DLD1 (cell line): ENCODE data around the gene SLC51B.

Experiments used
- in situ Hi-C: cut with HindIII; loops from 2 replicates; pipeline ENCODE4 v1.10.0; 2017; ENCODE audit warnings: low sequenced_read_pairs

SLC51B gene

GRCh38 chr15:65062726-65063125 is 17.5 kb downstream of the SLC51B start:
- in situ Hi-C loops, result no loop called here

DNA sequence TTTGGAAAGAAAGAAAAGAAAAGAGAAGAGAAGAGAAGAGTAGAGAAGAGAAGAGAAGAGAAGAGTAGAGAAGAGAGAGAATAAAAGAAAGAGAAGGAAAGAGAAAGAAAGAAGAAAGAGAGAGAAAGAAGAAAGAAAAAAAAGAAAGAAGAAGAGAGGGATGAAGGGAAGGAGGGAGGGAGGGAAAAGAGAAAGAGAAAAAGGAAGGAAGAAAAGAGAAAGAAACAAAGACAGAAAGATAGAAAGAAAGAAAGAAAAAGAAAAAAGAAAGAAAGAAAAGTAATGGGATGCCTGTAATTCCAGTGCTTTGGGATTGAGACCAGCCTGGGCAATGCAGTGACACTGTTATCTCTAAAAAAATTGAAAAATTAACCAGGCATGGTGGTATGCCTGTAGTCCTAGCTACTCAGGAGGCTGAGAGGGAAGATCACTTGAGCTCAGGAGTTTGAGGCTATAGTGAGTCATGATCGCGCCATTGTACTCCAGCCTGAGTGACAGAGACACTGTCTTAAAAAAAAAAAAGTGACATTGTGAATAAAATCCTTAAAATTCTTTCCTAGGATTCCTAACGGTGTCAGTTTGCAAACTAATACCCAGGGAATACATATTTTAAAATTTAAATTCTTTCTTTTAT is 20.9 kb downstream of the SLC51B start:
- in situ Hi-C loops, result no loop called here

DNA sequence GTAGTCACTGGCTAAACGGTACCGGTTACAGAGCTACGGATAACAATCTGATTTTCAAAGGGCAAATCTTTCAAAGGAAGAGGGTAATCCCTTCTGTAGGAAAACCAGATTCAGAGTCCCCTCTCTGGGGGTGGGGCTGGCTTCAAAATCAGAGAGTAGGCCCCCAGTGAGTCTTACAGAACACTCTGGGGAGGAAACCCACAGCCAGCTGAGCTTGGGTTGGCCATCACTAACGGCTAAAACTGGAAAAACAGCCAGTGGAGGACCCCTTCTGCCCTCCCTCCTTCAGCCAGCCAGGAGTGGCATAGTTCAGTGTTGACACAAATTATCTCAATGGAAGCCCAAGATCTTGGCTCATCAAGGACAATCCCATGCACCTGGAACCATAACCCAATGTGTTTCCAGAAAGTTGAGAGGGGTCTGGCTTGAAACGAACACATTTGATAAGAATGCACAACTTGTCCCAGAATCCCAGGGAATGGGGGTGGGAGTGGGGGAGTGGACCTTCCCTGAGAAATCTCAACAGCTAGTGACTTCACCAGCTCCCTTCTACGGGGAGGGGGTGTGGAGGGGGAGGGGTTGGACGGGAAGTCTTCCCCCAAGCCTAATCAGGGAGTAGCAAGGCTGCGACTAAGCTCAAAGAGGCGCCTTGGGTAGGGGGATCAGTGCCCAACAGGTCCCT is 21.6 kb downstream of the SLC51B start:
- in situ Hi-C loops, result no loop called here

DNA sequence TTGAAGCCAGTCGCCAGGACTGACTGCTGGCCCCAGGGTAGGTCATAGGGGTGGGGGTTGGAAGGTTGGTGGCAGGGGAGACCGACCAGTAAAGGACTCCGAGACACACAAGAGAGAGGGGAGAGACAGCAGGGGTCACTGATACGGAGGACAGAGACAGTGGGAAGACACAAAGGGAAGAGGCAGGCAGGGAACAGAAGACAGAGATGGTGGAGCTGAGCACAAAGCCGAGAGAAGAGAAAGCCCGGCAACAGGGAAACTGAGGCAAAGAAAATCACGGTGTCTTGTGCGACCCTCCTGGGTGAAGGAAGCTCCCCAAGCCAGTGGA is 22.1 kb downstream of the SLC51B start:
- in situ Hi-C loops, result no loop called here

- in situ Hi-C loops, result no loop called here
Observed at GRCh38 chr15:65067645-65068402, 22.6 kb downstream of the SLC51B start, which contains the start of gene RASL12. RASL12 (minus strand) TSS chr15:65067991; CDS start chr15:65067835, 156 bp downstream.

DNA sequence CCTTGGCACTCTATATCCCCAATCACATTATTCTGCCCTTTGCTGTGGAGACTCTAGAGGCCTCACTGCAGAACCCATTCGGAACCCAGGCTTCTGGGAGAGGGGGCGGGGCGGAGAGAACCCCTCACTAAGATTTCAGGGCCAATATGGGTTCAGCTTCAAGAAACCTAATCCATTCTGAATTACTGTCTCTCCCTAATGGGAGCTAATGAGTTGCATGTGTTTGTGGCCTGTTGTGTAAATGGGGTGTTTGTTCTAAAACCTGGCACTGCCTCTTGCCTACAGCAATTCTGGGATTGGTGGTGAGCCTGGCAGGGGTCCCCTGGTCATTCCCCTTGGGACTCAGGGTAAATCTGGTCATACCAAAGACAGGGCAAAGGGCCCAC is 23.2 kb downstream of the SLC51B start:
- in situ Hi-C loops, result no loop called here

DNA sequence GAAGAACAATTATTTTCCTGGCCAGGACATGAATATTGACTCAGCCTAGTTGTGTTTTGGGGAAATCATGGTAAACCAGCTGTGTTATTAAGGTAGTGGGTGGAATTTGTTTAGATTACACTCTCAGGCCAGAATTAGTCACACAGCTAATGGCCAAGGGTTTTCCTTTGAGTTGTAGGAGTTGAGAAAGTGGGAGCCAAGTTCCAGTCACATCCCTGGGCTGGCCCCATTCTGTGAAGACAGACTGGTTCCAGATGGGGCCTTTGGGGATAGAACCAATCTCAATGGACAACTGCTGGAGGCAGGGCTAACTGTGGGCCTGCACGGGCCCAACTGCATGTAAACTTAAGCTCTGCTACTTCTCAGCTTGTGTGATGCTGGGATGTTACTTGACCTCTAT is 24.0 kb downstream of the SLC51B start:
- in situ Hi-C loops, result no loop called here

DNA sequence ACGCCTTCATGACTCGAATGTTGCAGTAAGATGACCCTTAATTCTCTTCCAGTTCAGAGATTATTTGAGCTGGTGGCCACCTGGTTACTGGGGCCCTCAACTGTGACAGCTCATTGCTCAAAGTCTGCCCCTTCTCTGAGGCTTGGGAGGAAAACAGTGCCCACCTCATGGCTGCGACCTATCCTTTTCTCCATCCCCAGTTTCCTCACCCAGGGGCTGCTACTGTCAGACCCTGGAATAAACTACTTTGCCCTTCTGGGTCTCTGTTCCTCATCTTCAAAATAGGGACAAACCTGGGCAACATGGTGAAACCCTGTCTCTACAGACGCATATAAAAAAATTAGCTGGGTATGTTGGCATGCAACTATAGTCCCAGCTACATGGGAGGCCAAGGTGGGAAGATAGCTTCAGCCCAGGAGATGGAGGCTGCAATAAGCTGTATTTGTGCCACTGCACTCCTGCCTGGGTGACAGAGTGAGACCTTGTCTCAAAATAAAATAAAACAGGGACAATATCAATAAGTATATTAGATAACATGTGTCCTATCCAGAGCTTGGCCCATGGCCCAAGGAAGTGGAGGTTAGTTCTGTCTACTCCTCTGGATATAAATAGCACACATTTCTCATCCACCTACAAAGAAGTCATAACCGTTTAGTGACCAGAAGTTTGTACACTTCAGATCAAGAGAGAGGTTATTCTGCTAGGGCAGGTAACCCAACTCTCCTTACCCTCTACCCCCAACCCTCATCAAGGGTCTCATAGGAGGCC is 24.8 kb downstream of the SLC51B start:
- in situ Hi-C loops, result no loop called here

GRCh38 chr15:65071381-65071811 is 26.2 kb downstream of the SLC51B start:
- in situ Hi-C loops, result no loop called here

DNA sequence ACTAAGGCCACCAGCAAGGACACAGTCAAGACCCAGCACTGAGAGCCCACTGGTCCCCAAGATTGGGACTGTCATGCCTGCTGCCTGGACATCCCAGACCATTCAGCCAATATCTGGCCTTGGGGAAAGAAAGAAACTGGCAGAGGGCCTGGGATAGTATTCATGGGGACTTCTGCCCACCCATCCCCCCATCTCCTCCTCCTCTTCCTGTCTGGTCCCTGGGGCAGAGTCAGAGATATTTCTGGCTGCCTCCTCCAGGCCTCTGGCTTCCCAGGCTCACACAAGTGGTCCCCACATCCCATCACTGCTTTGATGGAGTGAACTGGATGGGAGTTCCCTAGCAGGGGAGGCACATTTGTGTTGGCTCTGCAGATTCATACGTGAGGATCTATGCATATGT is 26.8 kb downstream of the SLC51B start:
- in situ Hi-C loops, result no loop called here

GRCh38 chr15:65072617-65073016 is 27.4 kb downstream of the SLC51B start:
- in situ Hi-C loops, result no loop called here

GRCh38 chr15:65074946-65075345 is 29.8 kb downstream of the SLC51B start:
- in situ Hi-C loops, result loop anchor here (5.0 kb wide), 1 partner anchor 33 kb away; no protein-coding TSS in a partner anchor

GRCh38 chr15:65075607-65076395 is 30.6 kb downstream of the SLC51B start:
- in situ Hi-C loops, result loop anchor here (5.0 kb wide), 1 partner anchor 34 kb away; no protein-coding TSS in a partner anchor

- in situ Hi-C loops, result loop anchor here (5.0 kb wide), 1 partner anchor 34 kb away; no protein-coding TSS in a partner anchor
Observed at GRCh38 chr15:65076486-65077290, 31.5 kb downstream of the SLC51B start, which contains the start of gene KBTBD13. KBTBD13 (plus strand) TSS chr15:65076746; CDS start chr15:65076816, 70 bp downstream.

DNA sequence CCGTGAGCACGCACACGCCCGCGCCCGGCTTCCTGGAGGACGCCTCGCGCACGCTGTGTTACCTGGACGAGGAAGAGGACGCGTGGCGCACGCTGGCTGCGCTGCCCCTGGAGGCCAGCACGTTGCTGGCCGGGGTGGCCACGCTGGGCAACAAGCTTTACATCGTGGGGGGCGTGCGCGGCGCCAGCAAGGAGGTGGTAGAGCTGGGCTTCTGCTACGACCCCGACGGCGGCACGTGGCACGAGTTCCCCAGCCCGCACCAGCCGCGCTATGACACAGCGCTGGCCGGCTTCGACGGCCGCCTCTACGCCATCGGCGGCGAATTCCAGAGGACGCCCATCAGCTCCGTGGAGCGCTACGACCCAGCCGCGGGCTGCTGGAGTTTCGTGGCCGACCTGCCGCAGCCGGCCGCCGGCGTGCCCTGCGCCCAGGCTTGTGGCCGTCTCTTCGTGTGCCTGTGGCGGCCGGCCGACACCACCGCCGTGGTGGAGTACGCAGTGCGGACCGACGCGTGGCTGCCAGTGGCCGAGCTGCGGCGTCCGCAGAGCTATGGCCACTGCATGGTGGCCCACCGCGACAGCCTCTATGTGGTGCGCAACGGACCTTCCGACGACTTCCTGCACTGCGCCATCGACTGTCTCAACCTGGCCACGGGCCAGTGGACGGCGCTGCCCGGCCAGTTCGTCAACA is 32.2 kb downstream of the SLC51B start:
- in situ Hi-C loops, result loop anchor here (5.0 kb wide), 1 partner anchor 35 kb away; no protein-coding TSS in a partner anchor

DNA sequence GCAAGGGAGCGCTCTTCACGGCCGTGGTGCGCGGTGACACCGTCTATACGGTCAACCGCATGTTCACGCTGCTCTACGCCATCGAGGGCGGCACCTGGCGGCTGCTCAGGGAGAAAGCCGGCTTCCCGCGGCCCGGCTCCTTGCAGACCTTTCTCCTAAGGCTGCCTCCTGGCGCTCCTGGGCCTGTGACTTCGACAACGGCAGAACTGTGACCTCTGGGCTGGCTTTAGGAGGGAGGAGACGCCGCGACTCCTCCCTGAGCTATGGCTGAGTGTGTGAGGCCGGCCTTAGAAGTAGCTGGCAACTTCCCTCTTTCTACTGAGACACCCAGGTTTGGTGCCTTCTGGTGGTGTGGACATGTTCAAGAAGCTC is 32.8 kb downstream of the SLC51B start:
- in situ Hi-C loops, result loop anchor here (5.0 kb wide), 1 partner anchor 36 kb away; no protein-coding TSS in a partner anchor

DNA sequence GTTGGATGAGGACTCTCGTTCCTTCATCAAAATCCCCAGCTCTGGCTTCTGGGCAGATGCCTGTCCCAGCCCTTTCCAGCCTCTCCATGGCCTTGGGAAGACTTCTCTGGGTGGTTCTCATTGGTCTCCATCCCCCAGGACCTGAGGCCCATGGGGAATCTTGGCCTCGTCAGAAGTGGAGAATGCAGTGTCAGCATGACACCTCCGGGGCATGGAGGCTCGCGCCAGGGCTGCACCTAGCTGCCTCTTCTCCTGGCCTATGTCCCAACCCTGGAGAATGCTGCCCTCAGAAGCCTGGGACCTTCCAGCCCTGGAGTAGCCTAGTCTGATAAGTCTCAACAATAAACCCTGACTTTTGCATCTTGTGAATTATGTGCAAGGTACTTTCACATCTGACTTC is 34.4 kb downstream of the SLC51B start:
- in situ Hi-C loops, result loop anchor here (5.0 kb wide), 1 partner anchor 37 kb away; no protein-coding TSS in a partner anchor

DNA sequence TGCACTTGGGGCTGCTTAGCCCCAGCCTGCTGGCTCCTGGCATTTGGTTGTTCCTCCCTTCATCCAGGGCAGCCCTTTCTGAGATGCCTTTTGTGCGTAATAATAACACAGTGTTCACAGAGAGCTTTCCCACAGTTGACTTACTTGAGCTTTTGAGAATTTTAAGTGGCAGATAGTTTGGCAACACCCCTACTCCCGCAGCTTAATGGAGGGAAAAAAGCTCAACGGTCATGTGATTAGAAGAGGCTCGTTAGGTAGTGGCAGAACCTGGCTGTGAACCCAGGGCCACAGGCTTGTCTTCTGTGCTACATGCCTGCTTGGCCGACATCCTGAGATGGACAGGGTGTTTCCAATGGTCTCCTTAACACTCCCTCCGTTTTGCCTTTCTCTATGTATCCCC is 36.1 kb downstream of the SLC51B start:
- in situ Hi-C loops, result no loop called here

- in situ Hi-C loops, result no loop called here
Observed at GRCh38 chr15:65081758-65082157, 36.6 kb downstream of the SLC51B start.
